Duodenal mucosa (tissue), 2 donors: Measurements from ENCODE around the gene CKS1B.

Source experiments
- H3K27ac ChIP-seq: one replicate; pipeline ENCODE4 v1.7.0; 2013; ENCODE audit warnings: low read depth, low read length
- H3K27me3 ChIP-seq, 2 donors: one replicate each; pipeline ENCODE4 v1.7.0; 2013; ENCODE audit warnings: low read length in 2 of 2, control low read depth in 1 of 2; ENCODE audit not compliant: insufficient read depth in 2 of 2, control insufficient read depth in 1 of 2
- H3K36me3 ChIP-seq, 2 donors: one replicate each; pipeline ENCODE4 v1.7.0; 2013; ENCODE audit warnings: low read length in 2 of 2, control low read depth in 1 of 2; ENCODE audit not compliant: insufficient read depth in 2 of 2, control insufficient read depth in 1 of 2
- H3K4me1 ChIP-seq, 2 donors: one replicate each; pipeline ENCODE4 v1.7.0; 2013; ENCODE audit warnings: low read length in 2 of 2, control low read depth in 1 of 2; ENCODE audit not compliant: insufficient read depth in 2 of 2, control insufficient read depth in 1 of 2
- H3K4me3 ChIP-seq, 2 donors: one replicate each; pipeline ENCODE4 v1.7.0; 2013; ENCODE audit warnings: low read length in 2 of 2, low read depth in 1 of 2
- H3K9ac ChIP-seq, 2 donors: one replicate each; pipeline ENCODE4 v1.7.0; 2013; ENCODE audit warnings: low read length in 2 of 2, low read depth in 1 of 2
- H3K9me3 ChIP-seq, 2 donors: one replicate each; pipeline ENCODE4 v1.7.0; 2013; ENCODE audit warnings: low read length in 2 of 2, control low read depth in 1 of 2; ENCODE audit not compliant: control insufficient read depth in 1 of 2

Gene CKS1B

GRCh38 chr1:154974102-154974807 lies at the start of gene CKS1B:
TSS of gene CKS1B (plus strand) at chr1:154974681. CDS start at chr1:154974746, 65 bp downstream.
- peak within 1 kb of the TSS; percentile 83 for H3K4me3 ChIP-seq
- no peaks in the 10 kb centered on the region for H3K9me3 ChIP-seq
- H3K36me3 ChIP-seq = peaks cover 0 to 17% of the 10 kb centered on the region in 2 donors
- H3K27me3 ChIP-seq = no peaks in the 10 kb centered on the region
- H3K9ac ChIP-seq = peak within 1 kb of the TSS; percentile 96 to 100
- H3K27ac ChIP-seq = peak within 1 kb of the TSS; percentile 98
- H3K4me1 ChIP-seq = peaks cover 39 to 41% of the 10 kb centered on the region in 2 donors

GRCh38 chr1:154925335-154926170 lies 48.9 kb upstream of the CKS1B start:
- H3K27me3 ChIP-seq = no peaks in the 10 kb centered on the region
- H3K27ac ChIP-seq = no peak overlapping the region
- no peak overlapping the region for H3K4me3 ChIP-seq
- no peak overlapping the region for H3K9ac ChIP-seq
- H3K4me1 ChIP-seq = no peaks in the 10 kb centered on the region
- no peaks in the 10 kb centered on the region for H3K9me3 ChIP-seq
- H3K36me3 ChIP-seq = peaks cover 34 to 59% of the 10 kb centered on the region in 2 donors

- Histone ChIP-seq H3K27ac (no peak overlapping the region), H3K9me3 (no peaks in the 10 kb centered on the region), H3K36me3 (peaks cover 34 to 59% of the 10 kb centered on the region in 2 donors), H3K4me1 (peaks cover 0 to 3% of the 10 kb centered on the region in 2 donors), H3K4me3 (no peak overlapping the region), H3K27me3 (no peaks in the 10 kb centered on the region), H3K9ac (no peak overlapping the region)
These were observed 48.3 kb upstream of the CKS1B start for GRCh38 chr1:154926201-154926600.

GRCh38 chr1:154931940-154932487 lies 42.5 kb upstream of the CKS1B start:
- no peaks in the 10 kb centered on the region for H3K27me3 ChIP-seq
- peaks cover 16 to 25% of the 10 kb centered on the region in 2 donors for H3K4me1 ChIP-seq
- peaks cover 18 to 20% of the 10 kb centered on the region in 2 donors for H3K36me3 ChIP-seq
- H3K9me3 ChIP-seq = no peaks in the 10 kb centered on the region
- H3K4me3 ChIP-seq = no peak overlapping the region
- peak overlapping the region; percentile 42 to 63 for H3K9ac ChIP-seq
- H3K27ac ChIP-seq = peak overlapping the region; percentile 73

GRCh38 chr1:154934358-154934948 lies 40.0 kb upstream of the CKS1B start:
- Histone ChIP-seq H3K4me1 (peaks cover 23 to 31% of the 10 kb centered on the region in 2 donors), H3K36me3 (peaks cover 5 to 6% of the 10 kb centered on the region in 2 donors)

GRCh38 chr1:154935749-154936554 lies 38.5 kb upstream of the CKS1B start:
- Histone ChIP-seq H3K4me3 (peak overlapping the region; percentile 85 to 97), H3K36me3 (no peaks in the 10 kb centered on the region), H3K9ac (peak overlapping the region; percentile 94 to 100), H3K27me3 (no peaks in the 10 kb centered on the region), H3K4me1 (peaks cover 34 to 41% of the 10 kb centered on the region in 2 donors), H3K27ac (peak overlapping the region; percentile 99), H3K9me3 (no peaks in the 10 kb centered on the region)

More at GRCh38 chr1:154934358-154934948, 40.0 kb upstream of the CKS1B start:
- Histone ChIP-seq H3K27me3 (no peaks in the 10 kb centered on the region), H3K4me3 (no peak overlapping the region), H3K27ac (no peak overlapping the region), H3K9ac (no peak overlapping the region), H3K9me3 (no peaks in the 10 kb centered on the region)

GRCh38 chr1:154936555-154937084 lies 37.9 kb upstream of the CKS1B start, which contains the start of gene PMVK:
TSS of gene PMVK (minus strand) at chr1:154936719. CDS start at chr1:154936685, 34 bp downstream.
- Histone ChIP-seq H3K36me3 (no peaks in the 10 kb centered on the region), H3K27me3 (no peaks in the 10 kb centered on the region), H3K27ac (peak within 1 kb of the TSS; percentile 99), H3K9me3 (no peaks in the 10 kb centered on the region), H3K4me3 (peak within 1 kb of the TSS; percentile 85 to 97), H3K9ac (peak within 1 kb of the TSS; percentile 94 to 100), H3K4me1 (peaks cover 34 to 44% of the 10 kb centered on the region in 2 donors)

- Histone ChIP-seq H3K4me1 (peaks cover 39 to 49% of the 10 kb centered on the region in 2 donors), H3K9me3 (no peaks in the 10 kb centered on the region), H3K27ac (peak overlapping the region; percentile 99), H3K4me3 (peak overlapping the region; percentile 85 to 97), H3K9ac (peak overlapping the region; percentile 94 to 100), H3K36me3 (no peaks in the 10 kb centered on the region), H3K27me3 (no peaks in the 10 kb centered on the region)
These were observed 37.1 kb upstream of the CKS1B start for GRCh38 chr1:154937085-154937987.
